M059J (cell line): ENCODE data around the gene AOAH. TPM values are rescaled to one million over a fixed set of nuclear protein-coding genes. Genes with fewer than 3 reads are reported as not detected.

ENCODE experiments used
- DNase-seq: peaks from one replicate; pipeline ENCODE4 v3.0.0-alpha.2; 2012; ENCODE audit warnings: low read depth
- total RNA-seq: library from RNA; depleted of rRNA; stranded (reverse); fragments of >200 nt; shearing (Covaris generic); gene quantifications from 2 replicates; pipeline ENCODE4 v1.2.3, GENCODE V29; 2014

The AOAH gene
- total RNA-seq, 1 experiment from 2014 or later, result 2.6 TPM

GRCh38 chr7:36602511-36602910, 121.8 kb downstream of the AOAH start:
- DNase-seq, result no peak

GRCh38 chr7:36601601-36602000, 122.7 kb downstream of the AOAH start:
- no peak for DNase-seq

- peak; percentile 85 for DNase-seq
Measured at GRCh38 chr7:36600869-36601530, 123.3 kb downstream of the AOAH start.

GRCh38 chr7:36600314-36600682, 124.0 kb downstream of the AOAH start:
- DNase-seq, result no peak

- no peak for DNase-seq
Measured at GRCh38 chr7:36599645-36600313, 124.5 kb downstream of the AOAH start.

- peak; percentile 17 for DNase-seq
Measured at GRCh38 chr7:36598054-36598674, 126.1 kb downstream of the AOAH start.

GRCh38 chr7:36597090-36597773, 127.1 kb downstream of the AOAH start:
- DNase-seq, result peak; percentile 55

- no peak for DNase-seq
Measured at GRCh38 chr7:36594445-36594844, 129.8 kb downstream of the AOAH start.

- DNase-seq, result no peak
Measured at GRCh38 chr7:36591636-36592035, 132.7 kb downstream of the AOAH start.

- DNase-seq, result no peak
Measured at GRCh38 chr7:36589391-36589790, 134.9 kb downstream of the AOAH start.

GRCh38 chr7:36583318-36583717, 141.0 kb downstream of the AOAH start:
- peak; percentile 65 for DNase-seq

GRCh38 chr7:36575832-36576231, 148.5 kb downstream of the AOAH start:
- DNase-seq, result no peak

- no peak for DNase-seq
Measured at GRCh38 chr7:36573066-36573465, 151.2 kb downstream of the AOAH start.

- DNase-seq, result no peak
Measured at GRCh38 chr7:36571190-36571560, 153.1 kb downstream of the AOAH start.

GRCh38 chr7:36570528-36571189, 153.6 kb downstream of the AOAH start:
- no peak for DNase-seq

- no peak for DNase-seq
Measured at GRCh38 chr7:36568452-36568849, 155.8 kb downstream of the AOAH start.

GRCh38 chr7:36567699-36568451, 156.4 kb downstream of the AOAH start:
- no peak for DNase-seq

GRCh38 chr7:36565792-36566356, 158.4 kb downstream of the AOAH start:
- no peak for DNase-seq

GRCh38 chr7:36564489-36564888, 159.8 kb downstream of the AOAH start:
- no peak for DNase-seq

- peak; percentile 47 for DNase-seq
Measured at GRCh38 chr7:36563706-36564327, 160.5 kb downstream of the AOAH start.

GRCh38 chr7:36562121-36562520, 162.2 kb downstream of the AOAH start:
- DNase-seq, result no peak
